Kidney (tissue), 14 donors: ENCODE results near the gene USP16. TPM values are rescaled to one million over a fixed set of nuclear protein-coding genes. Genes with fewer than 3 reads are reported as not detected.
"Not testable (repeated sequence)": the region's sequence is repeated elsewhere in the genome, so short reads cannot be mapped to it uniquely, and the experiment has no call there.

Experiments used
- DNase-seq, 5 donors: peaks; one replicate each; pipeline ENCODE4 v3.0.0-alpha.2; 2013 to 2020
- FAIRE-seq: peaks from 2 replicates; lab custom pipeline; 2012; peaks lifted over from hg19 to GRCh38; lab: Jason Lieb, UNC
- H3K27ac ChIP-seq, 2 donors: one replicate each; pipeline ENCODE4 v1.7.0; 2013; ENCODE audit warnings: low read depth in 2 of 2, low read length in 2 of 2, inconsistent platforms in 1 of 2
- H3K27me3 ChIP-seq: one replicate; pipeline ENCODE4 v1.7.1; 2013; ENCODE audit warnings: low read length, inconsistent platforms; ENCODE audit not compliant: control insufficient read depth, insufficient read depth
- H3K36me3 ChIP-seq, 3 donors: one replicate each; pipeline versions ENCODE4 v1.7.0 to v1.7.1; 2013; ENCODE audit warnings: low read length in 3 of 3, control low read depth in 1 of 3, inconsistent platforms in 1 of 3; ENCODE audit not compliant: insufficient read depth in 3 of 3, control insufficient read depth in 2 of 3
- H3K4me1 ChIP-seq, 3 donors: one replicate each; pipeline versions ENCODE4 v1.7.0 to v1.7.1; 2013; ENCODE audit warnings: low read length in 3 of 3, inconsistent platforms in 1 of 3, low read depth in 1 of 3; ENCODE audit not compliant: control insufficient read depth in 2 of 3, insufficient read depth in 2 of 3
- H3K4me3 ChIP-seq, 3 donors: one replicate each; pipeline versions ENCODE4 v1.7.0 to v1.8.1; 2013; ENCODE audit warnings: low read length in 3 of 3, control low read depth in 1 of 3, inconsistent platforms in 1 of 3
- H3K9ac ChIP-seq, 3 donors: one replicate each; pipeline versions ENCODE4 v1.7.0 to v1.7.1; 2013; ENCODE audit warnings: low read length in 3 of 3, control low read depth in 1 of 3, inconsistent platforms in 1 of 3
- H3K9me3 ChIP-seq, 3 donors: one replicate each; pipeline versions ENCODE4 v1.7.0 to v1.7.1; 2013; ENCODE audit warnings: low read length in 3 of 3, control low read depth in 1 of 3, inconsistent platforms in 1 of 3; ENCODE audit not compliant: control insufficient read depth in 2 of 3, insufficient read depth in 1 of 3
- intact Hi-C: fragments of 100-400 bp; cut with DNase I; formaldehyde crosslinking; loops from one replicate; pipeline ENCODE4 v1.11.1; 2022
- polyA plus RNA-seq: library from polyadenylated mRNA; stranded (reverse); fragments of 350-450 nt; fragmentation: Illumina TruSeq; extraction: RNeasy Lipid Tissue Mini Kit (QIAGEN cat#74804); gene quantifications from one replicate; pipeline ENCODE4 v1.2.3, GENCODE V29; 2014; ENCODE audit warnings: low read depth, low replicate concordance; ENCODE audit not compliant: insufficient read depth
- total RNA-seq: library from RNA; stranded (reverse); fragmentation: NEBNext Ultra II Directional; extraction: Animal tissue kit (Norgen Biotek cat#: 25700); gene quantifications from one replicate; pipeline ENCODE4 v1.2.1, GENCODE V29; 2021
- TF ChIP-seq, protein P1 (sequence below): IDR thresholded peaks from 3 replicates; pipeline ENCODE4 v1.5.1; 2012; ENCODE audit warnings: mild to moderate bottlenecking, moderate library complexity, borderline replicate concordance; ENCODE audit not compliant: insufficient read depth; ENCODE audit errors: extremely low read depth
- donor health status: control.
- donor health status: control.
- donor health status: control.
- donor health status: control.
- donor health status: control.
- donor health status: DM: yes; HTN: yes; CAD: no.
- donor health status: Normal renal cell carcinoma (clear cell type).

Gene USP16
- total and polyA plus RNA-seq, 2 donors from 2014 or later: 17.8 to 35.8 TPM

DNA sequence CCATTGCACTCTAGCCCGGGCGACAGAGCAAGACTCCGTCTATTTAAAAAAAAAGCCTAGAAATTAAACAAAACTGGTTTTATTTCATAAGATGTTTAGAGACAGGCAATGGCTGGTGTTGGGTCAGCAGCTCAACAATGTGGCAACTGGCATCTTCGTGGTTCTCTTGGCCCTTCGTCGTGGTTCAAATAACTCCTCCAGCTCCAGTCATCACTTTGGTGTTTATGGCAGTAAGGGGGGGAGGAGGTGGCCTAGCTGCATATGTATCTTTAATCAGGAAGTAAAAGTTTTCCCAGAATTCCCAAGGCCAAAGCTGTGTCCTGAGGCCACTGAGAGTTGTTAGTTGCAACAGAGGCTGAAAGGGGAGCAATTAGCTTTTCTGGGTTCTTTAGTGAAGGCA lies 18.8 kb upstream of the USP16 start:
- FAIRE-seq (no peak), DNase-seq (no peak)
- TF ChIP-seq, protein P1, sequence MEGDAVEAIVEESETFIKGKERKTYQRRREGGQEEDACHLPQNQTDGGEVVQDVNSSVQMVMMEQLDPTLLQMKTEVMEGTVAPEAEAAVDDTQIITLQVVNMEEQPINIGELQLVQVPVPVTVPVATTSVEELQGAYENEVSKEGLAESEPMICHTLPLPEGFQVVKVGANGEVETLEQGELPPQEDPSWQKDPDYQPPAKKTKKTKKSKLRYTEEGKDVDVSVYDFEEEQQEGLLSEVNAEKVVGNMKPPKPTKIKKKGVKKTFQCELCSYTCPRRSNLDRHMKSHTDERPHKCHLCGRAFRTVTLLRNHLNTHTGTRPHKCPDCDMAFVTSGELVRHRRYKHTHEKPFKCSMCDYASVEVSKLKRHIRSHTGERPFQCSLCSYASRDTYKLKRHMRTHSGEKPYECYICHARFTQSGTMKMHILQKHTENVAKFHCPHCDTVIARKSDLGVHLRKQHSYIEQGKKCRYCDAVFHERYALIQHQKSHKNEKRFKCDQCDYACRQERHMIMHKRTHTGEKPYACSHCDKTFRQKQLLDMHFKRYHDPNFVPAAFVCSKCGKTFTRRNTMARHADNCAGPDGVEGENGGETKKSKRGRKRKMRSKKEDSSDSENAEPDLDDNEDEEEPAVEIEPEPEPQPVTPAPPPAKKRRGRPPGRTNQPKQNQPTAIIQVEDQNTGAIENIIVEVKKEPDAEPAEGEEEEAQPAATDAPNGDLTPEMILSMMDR: no peak
- Histone ChIP-seq H3K36me3 (peaks cover 0 to 15% (median 7%) of the 10 kb centered on the region in 3 donors), H3K9me3 (no peaks in the 10 kb centered on the region), H3K4me1 (no peaks in the 10 kb centered on the region), H3K4me3 (no peak overlapping the region), H3K9ac (no peak overlapping the region), H3K27ac (no peak overlapping the region), H3K27me3 (no peaks in the 10 kb centered on the region)
- intact Hi-C loops: no loop called here

DNA sequence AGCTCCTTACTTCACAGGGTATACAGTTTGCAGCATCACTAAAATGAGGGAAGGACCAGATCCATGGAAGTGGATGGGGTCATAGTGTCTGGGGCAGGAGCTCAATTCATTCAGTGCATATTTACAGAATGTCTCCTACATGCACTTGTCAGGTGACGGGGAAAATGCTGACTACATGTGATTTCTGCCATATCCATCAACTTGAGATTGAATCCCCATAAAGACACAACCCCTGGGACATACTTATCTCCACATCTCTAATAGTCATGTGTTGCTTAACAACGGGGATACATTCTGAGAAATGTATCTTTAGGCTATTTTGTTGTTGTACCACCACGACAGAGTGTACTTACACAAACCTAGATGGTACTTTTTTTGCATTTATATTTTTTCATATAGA lies 17.3 kb upstream of the USP16 start:
- no peak overlapping the region for H3K4me3 ChIP-seq
- H3K9ac ChIP-seq: no peak overlapping the region
- H3K27me3 ChIP-seq: no peaks in the 10 kb centered on the region
- intact Hi-C loops: no loop called here
- no peaks in the 10 kb centered on the region for H3K4me1 ChIP-seq
- DNase-seq: no peak
- no peak for FAIRE-seq
- H3K36me3 ChIP-seq: peaks cover 0 to 15% (median 7%) of the 10 kb centered on the region in 3 donors
- no peak overlapping the region for H3K27ac ChIP-seq
- TF ChIP-seq, protein P1: no peak
- H3K9me3 ChIP-seq: no peaks in the 10 kb centered on the region

DNA sequence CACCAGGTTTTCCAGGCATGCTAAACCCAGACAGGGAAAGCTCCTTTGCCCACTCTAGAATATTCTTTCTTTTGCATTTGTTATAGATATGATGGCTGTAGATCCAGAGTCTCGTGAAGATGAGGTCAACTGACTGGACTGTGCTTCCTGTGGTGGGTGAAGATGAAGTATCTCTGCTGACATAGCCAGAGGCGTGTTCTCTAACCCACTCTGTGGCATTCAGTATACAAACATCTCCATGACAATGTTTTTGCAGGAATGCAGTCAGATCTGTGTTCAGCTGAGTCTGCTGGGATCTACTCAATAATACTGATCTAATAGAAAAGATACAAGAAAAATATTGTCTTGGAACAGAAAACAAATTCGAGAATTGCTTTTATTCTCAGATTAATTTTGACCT lies 16.7 kb upstream of the USP16 start:
- intact Hi-C loops: no loop called here
- no peak overlapping the region for H3K27ac ChIP-seq
- FAIRE-seq (no peak), DNase-seq (no peak)
- peaks cover 0 to 15% (median 7%) of the 10 kb centered on the region in 3 donors for H3K36me3 ChIP-seq
- no peaks in the 10 kb centered on the region for H3K27me3 ChIP-seq
- H3K4me3 ChIP-seq: no peak overlapping the region
- no peaks in the 10 kb centered on the region for H3K4me1 ChIP-seq
- TF ChIP-seq, protein P1: no peak
- H3K9me3 ChIP-seq: no peaks in the 10 kb centered on the region
- H3K9ac ChIP-seq: no peak overlapping the region

DNA sequence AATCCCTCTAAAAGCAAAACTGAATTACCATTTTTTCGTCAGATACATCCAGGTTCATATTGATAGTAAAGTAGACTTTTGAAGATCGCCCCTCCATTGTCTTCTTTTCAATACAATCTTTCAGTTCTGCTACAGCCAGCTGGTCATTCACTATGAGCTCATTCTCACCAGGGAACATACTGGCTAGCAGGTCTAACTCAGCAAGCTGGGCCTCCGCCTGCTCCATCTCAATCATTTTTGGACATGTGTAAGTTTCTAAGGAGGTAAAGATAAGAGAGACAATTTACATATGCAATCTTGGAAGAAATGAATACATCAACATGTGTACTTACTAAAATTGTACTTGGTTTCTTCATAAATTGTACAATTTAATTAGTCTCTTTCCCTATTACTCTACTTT lies 16.1 kb upstream of the USP16 start:
- no peak overlapping the region for H3K9ac ChIP-seq
- TF ChIP-seq, protein P1: no peak
- intact Hi-C loops: no loop called here
- FAIRE-seq: no peak
- DNase-seq: no peak
- H3K4me3 ChIP-seq: no peak overlapping the region
- H3K27me3 ChIP-seq: no peaks in the 10 kb centered on the region
- H3K36me3 ChIP-seq: peaks cover 0 to 15% (median 7%) of the 10 kb centered on the region in 3 donors
- no peak overlapping the region for H3K27ac ChIP-seq
- H3K9me3 ChIP-seq: no peaks in the 10 kb centered on the region
- no peaks in the 10 kb centered on the region for H3K4me1 ChIP-seq

DNA sequence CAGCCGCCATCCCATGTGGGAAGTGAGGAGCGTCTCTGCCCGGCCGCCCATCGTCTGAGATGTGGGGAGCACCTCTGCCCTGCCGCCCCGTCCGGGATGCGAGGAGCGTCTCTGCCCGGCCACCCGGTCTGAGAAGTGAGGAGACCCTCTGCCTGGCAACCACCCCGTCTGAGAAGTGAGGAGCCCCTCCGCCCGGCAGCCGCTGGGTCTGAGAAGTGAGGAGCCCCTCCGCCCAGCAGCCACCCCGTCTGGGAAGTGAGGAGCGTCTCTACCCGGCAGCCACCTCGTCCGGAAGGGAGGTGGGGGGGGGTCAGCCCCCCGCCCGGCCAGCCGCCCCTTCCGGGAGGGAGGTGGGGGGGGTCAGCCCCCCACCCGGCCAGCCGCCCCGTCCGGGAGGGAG lies 13.2 kb upstream of the USP16 start:
- H3K4me3 ChIP-seq, H3K9me3 ChIP-seq, intact Hi-C loops, H3K9ac ChIP-seq, FAIRE-seq, H3K27ac ChIP-seq, DNase-seq, H3K27me3 ChIP-seq, H3K4me1 ChIP-seq: not testable (repeated sequence)
- peaks cover 0 to 15% (median 7%) of the 10 kb centered on the region in 3 donors for H3K36me3 ChIP-seq
